A673 (cell line): ENCODE data around the gene GPC1. TPM values are rescaled to one million over a fixed set of nuclear protein-coding genes. Genes with fewer than 3 reads are reported as not detected.

ENCODE experiments used
- BruUV-seq: library from RNA; stranded (reverse); fragments of 400-500 nt; replicated peaks from 2 replicates; lab custom pipeline; 2021; lab: Mats Ljungman, UMichigan
- CTCF ChIA-PET: fragments of 300-600 bp; sonication (Branson Sonifier 250); formaldehyde crosslinking; loops from one replicate; lab custom pipeline; 2022; ENCODE audit warnings: antibody characterized with exemption; lab: Charles Lee
- POLR2A ChIA-PET: fragments of 300-600 bp; sonication (Branson Sonifier 250); formaldehyde crosslinking; loops from one replicate; lab custom pipeline; 2022; ENCODE audit warnings: antibody characterized with exemption; ENCODE audit not compliant: low non-redundant PET; lab: Charles Lee
- DNase-seq: peaks from one replicate; pipeline ENCODE4 v3.0.0-alpha.2; 2015; ENCODE audit warnings: low spot score
- H3K27ac ChIP-seq: fragments of 200-600 bp; sonication (generic); 2 replicates; pipeline ENCODE4 v1.5.1; 2016; ENCODE audit warnings: mixed run types, low read depth, mild to moderate bottlenecking, mixed read lengths, antibody characterized with exemption, low read length; ENCODE audit not compliant: poor library complexity, severe bottlenecking
- H3K27me3 ChIP-seq: fragments of 200-600 bp; sonication (generic); replicated peaks from 2 replicates; pipeline ENCODE4 v1.6.1; 2017; ENCODE audit warnings: mixed run types, low read depth, mild to moderate bottlenecking, mixed read lengths, antibody characterized with exemption, low read length; ENCODE audit not compliant: insufficient read depth, poor library complexity
- H3K36me3 ChIP-seq: fragments of 200-600 bp; sonication (generic); 2 replicates; pipeline ENCODE4 v1.6.1; 2016; ENCODE audit warnings: mixed run types, mild to moderate bottlenecking, mixed read lengths, antibody characterized with exemption, low read length; ENCODE audit not compliant: insufficient read depth, poor library complexity, severe bottlenecking
- H3K4me1 ChIP-seq: fragments of 200-600 bp; sonication (generic); 2 replicates; pipeline ENCODE4 v1.6.1; 2017; ENCODE audit warnings: mixed run types, mild to moderate bottlenecking, mixed read lengths, antibody characterized with exemption, low read length; ENCODE audit not compliant: insufficient read depth, poor library complexity, severe bottlenecking
- H3K4me3 ChIP-seq: fragments of 200-600 bp; sonication (generic); 2 replicates; pipeline ENCODE4 v1.5.1; 2016; ENCODE audit warnings: low read depth, mixed run types, mild to moderate bottlenecking, mixed read lengths, low read length; ENCODE audit not compliant: poor library complexity, severe bottlenecking
- H3K9me3 ChIP-seq: fragments of 200-600 bp; sonication (generic); 2 replicates; pipeline ENCODE4 v1.6.1; 2016; ENCODE audit warnings: mixed run types, low read depth, mild to moderate bottlenecking, mixed read lengths, antibody characterized with exemption, low read length; ENCODE audit not compliant: poor library complexity, severe bottlenecking
- CTCF ChIP-seq: fragments of 300-800, 200-600 bp; sonication (generic); conservative IDR thresholded peaks from 2 replicates; pipeline ENCODE4 v1.5.1; 2017; ENCODE audit warnings: low read depth, mild to moderate bottlenecking, antibody characterized with exemption, low read length, moderate library complexity, mixed read lengths
- EZH2 ChIP-seq: fragments of 200-600 bp; sonication (generic); IDR thresholded peaks from 2 replicates; pipeline ENCODE4 v1.6.1; 2017; ENCODE audit warnings: borderline replicate concordance, low read depth, mild to moderate bottlenecking, mixed read lengths, antibody characterized with exemption, low read length; ENCODE audit not compliant: poor library complexity, severe bottlenecking
- intact Hi-C: fragments of 100-400 bp; cut with micrococcal nuclease; formaldehyde crosslinking; loops from one replicate; pipeline ENCODE4 v1.10.0; 2022; ENCODE audit not compliant: unreplicated experiment
- total RNA-seq: library from RNA; stranded (reverse); gene quantifications from 2 replicates; pipeline ENCODE4 v1.2.3, GENCODE V29; 2021

Gene GPC1
- total RNA-seq, 1 experiment from 2014 or later, result 21.2 TPM

GRCh38 chr2:240440704-240441320 is 5.3 kb downstream of the GPC1 start:
- intact Hi-C loops, result no loop called here
- no peak overlapping the region for H3K27ac ChIP-seq
- H3K36me3 ChIP-seq, result no peaks in the 10 kb centered on the region
- H3K4me3 ChIP-seq, result no peak overlapping the region
- H3K27me3 ChIP-seq, result peaks cover 15% of the 10 kb centered on the region
- DNase-seq, result no peak
- TF ChIP-seq EZH2, result no peak
- no peak for TF ChIP-seq CTCF
- peaks cover 8% of the 10 kb centered on the region for H3K4me1 ChIP-seq
- ChIA-PET POLR2A (no interaction called here), CTCF (no interaction called here)
- no peaks in the 10 kb centered on the region for H3K9me3 ChIP-seq
- BruUV-seq, result no TSS peak

GRCh38 chr2:240441326-240441992 is 6.0 kb downstream of the GPC1 start:
- no peak for DNase-seq
- no peak for TF ChIP-seq EZH2
- TF ChIP-seq CTCF, result no peak
- no TSS peak for BruUV-seq
- Histone ChIP-seq H3K27ac (no peak overlapping the region), H3K9me3 (no peaks in the 10 kb centered on the region), H3K4me3 (no peak overlapping the region), H3K4me1 (peaks cover 5% of the 10 kb centered on the region), H3K27me3 (peaks cover 13% of the 10 kb centered on the region), H3K36me3 (no peaks in the 10 kb centered on the region)
- ChIA-PET CTCF (no interaction called here), POLR2A (no interaction called here)
- intact Hi-C loops, result no loop called here

- TF ChIP-seq CTCF (no peak), EZH2 (no peak)
- BruUV-seq, result no TSS peak
- POLR2A ChIA-PET, result no interaction called here
Observed at GRCh38 chr2:240441993-240442411, 6.5 kb downstream of the GPC1 start.

More at GRCh38 chr2:240441993-240442411, 6.5 kb downstream of the GPC1 start:
- peaks cover 8% of the 10 kb centered on the region for H3K27me3 ChIP-seq
- H3K4me1 ChIP-seq, result peaks cover under 1% of the 10 kb centered on the region
- intact Hi-C loops, result no loop called here
- no peak overlapping the region for H3K27ac ChIP-seq
- no peaks in the 10 kb centered on the region for H3K36me3 ChIP-seq
- no peak overlapping the region for H3K4me3 ChIP-seq
- CTCF ChIA-PET, result no interaction called here
- DNase-seq, result no peak
- H3K9me3 ChIP-seq, result no peaks in the 10 kb centered on the region
